Activated naive CD4-positive, alpha-beta T cell (primary cell): ENCODE results near the gene GFPT2.

ENCODE experiments used
- DNase-seq, 4 experiments: peaks; one replicate each; lab custom pipeline; 2025; lab: John Stamatoyannopoulos, UW

GFPT2 gene

DNA sequence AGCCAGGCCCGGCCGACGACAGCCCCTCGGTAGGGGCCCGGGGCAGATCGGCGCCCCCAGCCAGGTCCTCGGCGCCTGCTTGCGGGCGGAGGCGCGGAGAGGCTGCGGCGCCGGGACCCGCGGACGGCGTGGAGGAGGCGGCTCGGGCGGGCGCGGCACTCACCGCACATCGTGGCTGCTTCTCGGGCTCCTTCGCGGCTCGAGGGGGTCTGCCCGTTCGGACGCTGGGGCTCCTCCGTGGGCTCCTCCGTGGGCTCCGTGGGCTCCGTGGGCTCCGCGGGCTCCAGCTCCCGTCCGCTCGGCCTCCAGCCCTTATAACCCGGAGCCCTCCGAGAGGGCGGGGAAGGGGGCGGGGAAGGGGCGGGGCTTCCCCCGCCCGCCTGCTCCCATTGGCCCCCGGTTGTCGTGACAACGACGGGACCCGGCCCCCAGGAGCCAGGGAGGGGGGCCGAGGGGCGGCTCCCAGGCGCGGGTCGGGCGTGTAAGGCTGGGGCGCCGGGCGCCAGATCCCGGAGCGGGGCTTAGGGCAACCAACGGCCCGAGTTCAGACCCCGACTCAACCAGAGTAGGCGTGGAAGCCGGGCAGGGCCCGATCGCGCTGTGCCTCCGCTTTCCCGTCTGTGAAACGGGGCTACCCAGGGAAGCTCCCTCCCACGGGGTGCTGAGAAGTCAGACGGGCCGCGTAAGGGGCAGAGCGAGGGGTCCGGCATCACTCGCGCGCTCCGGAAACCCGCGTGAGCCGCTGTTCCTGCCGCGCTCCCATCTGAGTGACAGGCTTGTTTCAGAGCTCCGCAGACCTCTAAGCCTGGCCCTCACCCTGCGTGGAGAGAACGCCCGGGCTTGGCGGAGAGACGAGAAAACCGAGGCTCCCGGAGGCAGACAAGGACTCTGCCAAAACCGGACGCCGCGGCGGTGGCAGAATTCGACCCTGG is at the start of gene GFPT2:
GFPT2 (minus strand) TSS at position 289 of the 932 bp plus-strand sequence; CDS start at position 170, 119 bp downstream.
- DNase-seq: peak; percentile 36 to 71 (median 43)

DNA sequence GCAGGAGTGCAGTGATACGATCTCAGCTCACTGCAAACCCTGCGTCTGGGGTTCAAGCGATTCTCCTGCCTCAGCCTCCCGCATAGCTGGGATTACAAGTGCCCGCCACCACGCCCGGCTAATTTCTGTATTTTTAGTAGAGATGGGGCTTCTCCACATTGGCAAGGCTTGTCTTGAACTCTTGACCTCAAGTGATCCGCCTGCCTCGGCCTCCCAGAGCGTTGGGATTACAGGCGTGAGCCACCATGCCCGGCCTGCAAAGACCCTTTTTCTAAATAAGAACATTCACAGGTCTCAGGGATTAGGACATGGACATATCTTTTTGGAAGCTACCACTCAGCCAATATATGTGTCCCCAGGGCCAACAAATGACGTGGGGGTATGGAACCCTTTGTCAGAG is 49.6 kb upstream of the GFPT2 start:
- no peak for DNase-seq

DNA sequence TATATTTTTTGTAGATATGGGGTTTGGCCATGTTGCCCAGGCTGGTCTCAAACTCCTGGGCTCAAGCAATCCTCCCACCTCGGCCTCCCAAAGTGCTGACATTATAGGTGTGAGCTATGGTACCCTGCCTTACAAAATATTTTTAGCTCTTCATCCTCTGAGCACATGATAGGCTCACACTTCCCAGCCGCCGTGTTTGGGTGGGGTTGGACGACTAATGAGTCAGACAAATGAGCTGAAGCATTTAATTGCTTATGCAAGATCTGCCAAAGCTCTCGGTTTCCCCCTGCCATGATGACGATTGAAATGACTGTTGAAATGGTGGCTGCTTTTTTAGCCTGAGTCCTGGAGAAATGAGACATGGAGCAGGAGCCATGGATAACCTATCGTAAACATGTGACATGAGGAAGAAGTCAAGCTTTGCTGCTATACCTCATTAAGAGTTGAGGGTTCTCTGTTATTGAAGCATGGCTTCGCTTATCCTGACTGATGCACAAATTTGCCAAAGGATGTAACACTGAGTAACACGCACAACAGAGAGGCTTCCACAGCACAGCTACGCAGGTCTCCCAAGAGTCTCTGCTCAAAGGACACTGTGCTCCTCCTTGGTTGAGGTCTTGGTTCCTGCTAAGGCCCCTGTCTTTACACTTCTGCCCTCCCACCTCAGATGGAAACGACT is 48.2 kb upstream of the GFPT2 start:
- DNase-seq: no peak

DNA sequence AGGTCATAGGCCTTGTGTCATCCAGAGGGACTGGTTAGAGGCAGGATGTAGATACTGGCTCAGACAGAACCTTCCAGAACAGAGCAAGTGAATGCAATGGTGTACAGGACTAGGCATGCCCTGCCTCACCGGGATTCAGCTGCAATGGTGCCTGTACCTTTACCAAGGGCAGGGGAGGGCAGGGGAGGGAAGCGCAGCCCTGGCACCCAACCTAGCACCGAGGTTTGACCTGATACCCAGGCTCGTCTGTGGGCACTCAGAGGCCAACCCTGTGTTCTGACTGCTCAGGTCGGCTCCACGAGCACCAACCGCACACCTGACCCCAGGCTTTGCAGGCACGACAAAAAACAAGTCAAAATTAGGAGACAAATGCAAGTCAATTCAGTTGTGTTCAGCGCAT is 47.3 kb upstream of the GFPT2 start:
- DNase-seq: no peak

DNA sequence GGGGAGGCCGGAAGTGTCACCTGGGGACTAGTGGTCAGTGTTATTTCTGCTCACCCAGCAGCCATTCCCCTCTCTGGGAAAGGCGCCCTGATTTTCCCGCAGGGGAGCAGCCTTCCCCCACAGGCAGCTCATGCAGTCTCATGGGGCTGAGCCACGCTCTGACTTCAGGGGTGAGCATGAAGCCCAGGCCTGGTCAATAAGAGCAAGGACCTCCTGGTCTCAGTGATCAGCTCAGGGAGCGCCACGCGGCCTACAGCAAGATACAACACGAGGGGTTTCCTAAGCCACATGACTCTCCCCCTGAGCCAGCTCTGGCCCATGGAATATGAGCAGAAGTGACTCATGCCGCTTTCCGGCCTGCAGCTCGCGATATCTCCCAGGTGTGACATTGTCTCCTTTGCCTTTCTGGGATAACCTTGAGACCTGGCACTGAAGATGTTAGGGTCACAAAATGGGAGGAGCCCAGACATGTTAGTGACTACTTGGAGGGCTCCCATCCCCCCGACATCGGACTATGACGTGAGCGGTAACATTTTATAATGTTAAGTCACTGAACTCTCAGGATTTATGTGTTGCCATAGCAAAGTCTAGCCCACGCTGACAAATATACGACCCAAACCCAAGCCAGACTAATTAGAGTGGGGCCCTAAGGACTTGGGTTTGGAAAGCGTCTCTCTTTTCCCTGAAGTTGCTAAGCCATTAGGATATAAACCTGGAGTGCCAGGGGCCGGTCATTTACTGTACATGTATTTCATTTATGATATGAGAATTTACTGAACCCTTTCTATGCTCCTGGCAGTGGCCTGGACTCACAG is 46.5 kb upstream of the GFPT2 start:
- DNase-seq: no peak

DNA sequence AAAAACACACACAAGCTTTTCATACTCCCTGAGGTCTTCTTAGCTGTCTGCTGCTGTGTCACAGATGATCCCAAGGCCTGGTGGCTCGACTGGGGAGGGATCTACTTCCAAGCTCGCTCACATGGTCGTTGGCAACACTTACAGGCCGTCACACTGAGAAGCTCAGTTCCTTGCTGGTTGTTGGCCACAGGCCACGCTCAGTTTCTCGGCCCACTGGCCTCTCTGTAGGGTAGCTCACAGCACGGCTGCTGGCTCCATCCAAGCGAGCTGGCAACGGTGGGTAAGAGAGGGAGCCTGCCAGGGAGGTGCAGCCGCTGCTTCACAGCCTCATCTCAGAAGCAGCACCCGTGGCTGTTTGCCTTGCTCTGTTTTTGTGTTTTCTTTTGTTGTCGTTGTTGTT is 43.8 kb upstream of the GFPT2 start:
- DNase-seq: no peak

DNA sequence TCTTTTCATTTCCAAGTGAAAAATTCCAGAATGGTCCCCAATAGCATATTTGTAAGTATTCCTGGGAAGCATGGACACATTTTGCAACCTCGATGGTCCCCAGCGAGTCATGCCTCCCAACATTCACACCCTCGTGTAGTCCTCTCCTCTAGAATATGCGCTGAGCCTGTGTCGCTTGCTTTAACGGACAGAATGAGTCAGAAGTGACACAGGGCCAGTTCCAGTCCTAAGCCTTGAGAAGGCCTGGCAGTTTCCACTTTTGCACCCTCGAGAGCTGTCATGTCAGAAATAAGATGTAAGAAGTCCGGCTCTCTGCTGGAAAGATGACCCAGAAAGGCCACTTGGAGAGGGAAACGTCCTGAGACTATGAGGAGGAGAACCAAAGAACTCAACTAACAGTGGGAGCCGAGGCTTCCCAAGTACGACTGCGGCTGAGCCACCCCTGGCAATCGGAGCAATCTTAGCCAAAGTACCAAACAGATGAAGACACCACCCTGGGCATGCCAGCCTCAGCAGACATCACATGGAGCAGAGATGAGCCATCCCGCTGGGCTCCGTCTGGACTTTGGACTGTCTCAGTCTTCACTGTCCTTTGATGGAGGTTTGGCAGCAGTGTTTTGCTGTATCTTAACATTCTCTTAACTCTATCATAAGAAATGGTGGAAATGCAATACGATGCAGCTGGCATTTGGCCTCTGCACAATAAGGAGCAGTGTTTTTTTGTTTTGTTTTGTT is 42.6 kb upstream of the GFPT2 start:
- DNase-seq: no peak

DNA sequence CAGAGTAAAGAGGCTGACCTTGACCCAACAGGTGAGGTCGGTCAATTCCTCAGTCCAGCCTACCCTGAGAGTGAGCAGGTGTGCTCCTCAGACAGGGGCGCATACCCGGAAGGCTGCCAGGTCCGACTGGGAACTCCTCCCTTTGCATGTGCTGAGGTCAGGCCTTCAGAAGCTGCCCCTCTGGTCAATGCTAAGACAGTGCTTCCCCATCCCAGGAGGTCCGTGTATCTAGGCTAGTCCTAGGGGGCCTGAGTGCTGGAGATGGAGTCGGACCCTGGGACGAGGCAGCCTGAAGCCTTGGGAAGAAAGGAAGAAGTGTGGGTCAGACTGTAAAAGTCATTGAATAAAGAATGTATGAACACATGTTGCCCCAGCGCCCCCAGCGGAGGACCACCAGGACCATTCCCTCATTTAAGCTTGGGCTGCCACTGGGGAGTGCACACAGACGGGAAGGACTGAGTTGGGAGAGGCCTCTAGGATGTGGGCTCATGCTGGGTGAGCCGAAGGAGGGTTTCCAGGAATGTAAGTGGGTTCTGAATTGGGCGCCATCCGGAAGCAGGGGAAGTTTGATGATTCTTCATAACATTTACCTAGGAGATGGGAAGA is 41.0 kb upstream of the GFPT2 start:
- DNase-seq: no peak

DNA sequence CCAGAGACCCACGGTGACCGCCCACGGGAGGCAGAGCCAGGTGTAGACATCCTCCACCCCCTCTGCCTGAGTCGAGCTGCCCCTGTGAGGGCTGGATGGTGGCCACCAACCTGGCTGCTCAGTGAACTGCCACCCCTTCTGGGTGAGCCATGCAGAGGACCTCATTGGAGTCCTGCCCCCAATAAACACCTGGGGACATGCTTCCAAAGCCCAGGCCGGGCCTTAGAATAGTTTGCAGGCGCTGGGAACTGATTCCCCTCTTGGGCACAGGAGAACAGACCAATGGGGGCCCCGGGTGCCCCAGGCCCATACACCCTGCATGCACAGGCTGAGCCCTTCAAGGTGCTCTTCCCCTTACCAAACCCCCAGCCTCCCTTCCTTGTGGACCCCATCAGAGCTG is 38.1 kb upstream of the GFPT2 start:
- no peak for DNase-seq

DNA sequence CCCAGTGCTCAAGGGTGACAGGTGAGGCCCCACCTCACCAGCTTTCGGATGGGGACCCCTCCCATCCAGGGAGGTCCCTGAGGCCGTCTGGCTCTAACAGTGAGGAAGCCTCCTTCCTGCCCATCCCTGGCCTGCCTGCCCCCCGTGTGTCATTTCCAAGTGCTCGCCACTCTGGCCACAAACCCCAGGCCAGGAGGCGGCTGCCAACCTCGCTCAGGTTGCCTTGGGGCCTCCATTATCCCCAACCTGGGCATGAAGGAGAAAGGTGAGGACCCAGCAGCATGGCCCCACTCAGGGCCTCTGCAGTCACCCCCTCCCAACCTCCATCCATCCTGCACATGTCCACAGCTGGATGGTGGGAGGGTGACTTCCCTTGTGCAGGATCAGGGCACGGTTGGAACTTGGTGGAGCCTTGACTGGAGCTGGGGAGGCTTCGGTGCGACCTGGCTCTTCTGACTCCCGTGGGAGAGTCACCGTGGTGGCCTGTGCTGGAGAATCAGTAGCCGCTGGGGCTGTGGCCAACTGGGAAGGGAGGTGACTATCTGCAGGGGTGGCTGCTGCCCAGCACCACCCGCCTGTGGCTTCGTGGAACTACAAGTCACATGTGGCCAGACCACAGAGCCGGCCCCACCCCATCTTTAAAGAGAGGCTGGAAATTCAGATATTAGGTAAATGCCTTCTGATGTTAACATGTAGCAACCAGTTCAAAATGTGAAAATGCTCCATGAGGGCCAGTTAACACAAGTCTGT is 37.5 kb upstream of the GFPT2 start:
- no peak for DNase-seq

DNA sequence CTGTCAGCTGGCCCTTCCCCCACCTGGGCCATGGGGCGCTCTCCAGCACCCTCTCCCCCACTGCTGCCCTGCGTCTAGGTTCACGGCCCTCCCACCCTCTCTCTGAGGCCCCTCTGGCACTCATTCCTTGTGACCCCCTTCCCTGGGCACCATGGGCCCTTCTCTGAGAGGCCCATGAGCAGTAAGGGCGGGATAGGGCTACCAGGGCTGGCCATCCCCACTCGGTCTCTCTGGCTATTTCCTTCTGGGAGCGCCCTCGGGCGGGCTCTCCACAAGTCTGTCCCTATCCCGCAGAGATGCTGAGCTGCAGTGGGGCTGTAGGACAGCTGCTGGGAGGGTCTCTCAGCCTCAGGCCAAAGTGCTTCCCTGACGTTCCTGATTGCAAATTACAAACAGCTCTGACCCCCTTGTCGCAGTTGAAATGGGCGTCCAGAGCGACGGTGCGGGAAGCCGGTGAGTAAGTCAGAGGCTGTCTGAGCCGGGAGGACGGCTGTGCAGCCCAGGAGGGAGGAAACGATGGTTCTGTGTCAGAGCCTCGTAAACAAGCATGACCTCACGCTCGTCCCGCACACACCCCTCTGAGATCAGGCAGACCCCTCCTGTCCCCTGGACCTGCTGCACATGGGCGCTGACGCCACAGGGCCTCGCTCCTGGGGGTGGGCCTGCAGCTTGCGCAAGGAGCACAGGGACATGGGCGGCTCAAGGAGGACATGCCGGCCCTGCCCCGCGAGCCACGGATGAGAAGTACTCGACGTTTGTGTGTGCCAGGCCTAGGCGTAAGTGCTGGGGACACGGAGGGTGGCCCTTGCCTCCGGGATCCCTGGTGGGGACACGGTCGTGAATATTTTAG is 36.3 kb upstream of the GFPT2 start:
- no peak for DNase-seq

DNA sequence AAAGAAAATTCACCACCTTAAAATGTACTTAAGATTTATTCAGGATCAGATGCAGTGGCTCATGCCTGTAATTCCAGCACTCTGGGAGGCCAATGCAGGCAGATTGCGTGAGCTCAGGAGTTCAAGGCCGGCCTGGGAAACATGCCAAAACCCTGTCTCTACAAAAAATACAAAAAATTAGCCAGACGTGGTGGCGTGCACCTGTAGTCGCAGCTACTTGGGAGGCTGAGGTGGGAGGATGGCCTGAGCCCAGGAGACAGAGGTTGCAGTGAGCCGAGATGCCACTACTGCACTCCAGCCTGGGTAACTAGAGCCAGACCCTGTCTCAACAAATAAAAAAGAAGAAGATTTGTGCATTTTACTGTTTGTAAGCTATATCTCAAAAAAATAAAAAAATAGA is 34.7 kb upstream of the GFPT2 start:
- DNase-seq: no peak

DNA sequence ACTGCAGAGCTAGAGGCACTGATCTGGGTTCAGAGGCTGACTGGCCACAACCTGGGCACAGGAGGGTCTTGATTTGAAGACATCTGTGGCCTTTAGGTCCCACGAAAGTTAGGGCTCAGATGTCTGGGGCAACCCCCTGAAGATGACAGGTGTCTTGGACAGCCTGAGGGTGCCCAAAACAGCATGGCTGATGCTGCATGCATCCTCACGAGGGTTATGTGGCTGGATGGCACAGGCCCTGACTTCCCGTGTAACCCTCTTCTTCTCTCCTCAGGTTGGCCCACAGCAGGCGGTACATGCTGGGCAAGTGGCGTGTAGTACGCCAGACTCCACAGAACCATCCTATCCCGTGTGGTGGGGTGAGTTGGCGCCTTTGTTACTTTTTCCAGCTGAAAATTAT is 29.8 kb upstream of the GFPT2 start:
- no peak for DNase-seq

DNA sequence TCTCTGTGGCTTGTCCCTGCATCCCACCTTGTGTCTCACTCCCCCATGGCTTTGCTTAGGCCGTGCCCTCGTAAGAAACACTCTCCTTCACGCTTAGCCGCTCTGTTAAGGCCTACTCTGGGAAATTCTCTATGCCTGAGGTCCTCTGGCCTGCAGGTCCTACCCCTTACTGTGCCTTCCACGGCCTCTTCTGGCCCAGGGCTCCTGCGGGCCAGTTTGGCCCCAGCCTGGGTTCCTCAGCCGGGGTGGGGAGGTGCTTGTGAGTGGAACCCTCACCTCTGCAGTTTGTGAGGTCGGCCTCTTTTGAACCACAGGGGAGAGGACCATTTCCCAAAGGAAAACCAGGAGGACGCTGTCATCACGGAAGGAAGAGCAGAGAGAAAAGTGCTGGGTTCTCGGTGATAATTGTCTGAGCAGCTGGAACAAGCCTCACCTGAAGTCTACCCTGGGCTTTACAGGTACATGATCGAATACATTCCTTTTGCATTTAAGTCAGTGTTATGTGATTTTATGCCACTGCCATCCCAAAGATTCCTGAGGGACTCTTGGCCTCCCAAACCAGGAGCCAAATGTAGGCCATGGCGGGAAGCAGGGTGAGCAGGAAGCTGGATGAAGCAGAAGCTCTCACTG is 28.8 kb upstream of the GFPT2 start:
- DNase-seq: no peak

DNA sequence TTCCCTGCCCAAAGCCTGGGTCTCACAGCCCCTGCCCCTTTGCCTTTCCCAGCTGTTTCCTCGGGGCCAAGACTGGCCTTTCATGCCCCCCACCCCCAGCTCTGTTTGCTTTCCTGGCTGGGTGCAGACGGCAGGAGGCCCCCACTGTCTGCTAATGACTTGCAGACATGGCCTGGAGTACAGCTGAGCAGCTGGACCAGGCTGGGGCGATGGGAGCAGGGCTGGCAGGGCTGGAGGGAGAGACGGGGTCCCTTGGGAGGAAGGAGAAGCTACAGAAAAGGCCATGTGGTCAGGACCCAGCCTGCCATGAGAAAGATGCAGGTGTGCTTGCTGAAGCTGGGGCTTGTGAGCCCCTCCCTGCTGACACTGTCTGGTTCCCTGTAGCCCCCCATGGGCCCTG is 28.3 kb upstream of the GFPT2 start:
- no peak for DNase-seq

DNA sequence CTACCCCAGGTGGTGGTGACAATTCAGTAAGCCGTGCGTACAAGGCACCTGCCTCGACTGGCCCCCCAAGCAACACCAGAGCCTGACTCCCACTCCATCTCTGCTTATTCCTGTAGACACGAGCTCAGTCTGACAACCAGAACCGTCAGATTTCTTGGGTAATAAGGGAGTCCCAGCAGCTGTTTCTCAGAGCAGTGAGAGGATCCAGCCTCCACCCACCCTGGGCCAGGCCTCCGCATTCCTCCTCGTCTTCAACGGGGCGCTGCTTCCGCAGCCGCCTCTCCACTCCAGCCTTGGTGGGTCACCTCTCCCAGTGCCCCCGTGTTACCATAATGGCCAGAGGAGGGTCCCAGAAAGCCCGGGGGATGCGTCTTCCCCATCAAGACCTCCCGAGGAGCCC is 27.7 kb upstream of the GFPT2 start:
- no peak for DNase-seq

DNA sequence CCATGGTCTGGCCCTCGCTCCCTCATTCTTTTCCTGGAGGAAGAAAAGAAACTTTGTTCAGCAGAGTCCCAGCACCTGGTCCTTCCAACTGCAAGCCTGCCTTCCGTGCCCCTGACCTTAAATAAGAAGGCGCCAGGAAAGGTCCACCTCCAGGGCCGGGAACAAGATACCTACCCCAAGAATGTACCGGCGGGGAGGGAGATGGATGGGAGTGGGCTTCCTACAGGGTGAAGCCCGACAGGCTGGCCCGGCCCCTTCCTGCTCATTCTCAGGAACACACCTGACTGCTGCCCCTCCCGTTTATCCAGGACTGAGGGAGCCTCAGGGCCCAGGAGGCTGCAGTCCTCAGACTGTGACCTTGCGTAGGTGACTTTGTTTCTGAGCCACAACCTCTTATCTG is 27.3 kb upstream of the GFPT2 start:
- DNase-seq: no peak

DNA sequence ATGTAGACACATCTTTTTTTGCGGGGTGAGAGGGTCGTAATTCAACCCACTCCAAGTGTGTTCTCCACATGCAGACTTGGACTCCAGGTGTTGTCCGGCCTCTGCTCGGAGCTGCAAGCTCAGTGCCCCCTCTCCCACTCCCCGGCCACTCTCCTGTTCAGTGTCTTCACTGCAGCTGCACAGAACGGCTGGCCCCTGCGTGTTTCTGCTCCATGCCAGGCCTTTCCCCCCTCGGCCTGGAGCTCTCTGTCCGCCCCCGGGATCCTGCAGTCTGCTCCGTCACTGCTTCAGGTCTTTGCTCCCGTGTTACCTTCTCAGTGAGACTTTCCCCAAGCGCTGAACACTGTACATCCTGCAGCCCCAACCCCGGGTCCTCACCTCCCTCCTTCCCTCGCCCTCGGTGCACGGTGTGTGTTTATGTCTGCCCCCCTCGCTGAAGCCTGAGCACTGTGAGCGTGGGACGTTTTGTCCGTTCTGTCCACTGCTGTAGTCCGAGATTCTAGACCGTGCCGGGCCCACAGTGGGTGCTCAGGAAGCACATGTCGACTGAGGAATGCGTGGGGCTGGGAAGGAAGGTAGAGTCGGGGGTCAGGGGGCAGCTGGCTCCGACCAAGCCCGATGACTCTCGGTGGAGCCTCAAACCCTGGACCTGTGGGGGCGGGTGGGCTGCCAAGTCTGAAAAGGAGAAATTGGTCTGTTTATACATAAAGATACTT is 26.4 kb upstream of the GFPT2 start:
- DNase-seq: no peak
